Measurements from ENCODE around the gene CGGBP1.

The CGGBP1 gene

GRCh38 chr3:88058581-88059379, at the start of gene CGGBP1, which contains the start of gene ZNF654:
TSS of gene CGGBP1 (minus strand) at chr3:88059005. CDS start at chr3:88055976, 3,029 bp downstream.
TSS of gene ZNF654 (plus strand) at chr3:88059255. CDS start at chr3:88059320, 65 bp downstream.
- DNase-seq, result peak; percentile 93 to 97

GRCh38 chr3:88105325-88105724, 46.5 kb upstream of the CGGBP1 start:
- no peak for DNase-seq

GRCh38 chr3:88101142-88101541, 42.3 kb upstream of the CGGBP1 start:
- DNase-seq, result no peak

GRCh38 chr3:88093266-88093665, 34.5 kb upstream of the CGGBP1 start:
- DNase-seq, result no peak

GRCh38 chr3:88092270-88092669, 33.5 kb upstream of the CGGBP1 start:
- no peak for DNase-seq

GRCh38 chr3:88090681-88091080, 31.9 kb upstream of the CGGBP1 start:
- no peak for DNase-seq

- no peak for DNase-seq
These were observed 25.3 kb upstream of the CGGBP1 start for GRCh38 chr3:88084097-88084501.

GRCh38 chr3:88082854-88083253, 24.0 kb upstream of the CGGBP1 start:
- DNase-seq, result no peak

GRCh38 chr3:88078932-88079331, 20.1 kb upstream of the CGGBP1 start:
- no peak for DNase-seq

GRCh38 chr3:88076712-88077111, 17.9 kb upstream of the CGGBP1 start:
- no peak for DNase-seq

- DNase-seq, result no peak
These were observed 16.7 kb upstream of the CGGBP1 start for GRCh38 chr3:88075497-88075896.

GRCh38 chr3:88075072-88075471, 16.3 kb upstream of the CGGBP1 start:
- DNase-seq, result no peak

GRCh38 chr3:88061746-88062145, 2.9 kb upstream of the CGGBP1 start:
- no peak for DNase-seq

- DNase-seq, result peak in 1 of 2 experiments; percentile 42
These were observed 770 bp upstream of the CGGBP1 start for GRCh38 chr3:88059380-88060170.

- DNase-seq, result no peak
These were observed 562 bp downstream of the CGGBP1 start for GRCh38 chr3:88058306-88058580.

- no peak for DNase-seq
These were observed 1.0 kb downstream of the CGGBP1 start for GRCh38 chr3:88057630-88058305.

- DNase-seq, result no peak
These were observed 12.0 kb downstream of the CGGBP1 start for GRCh38 chr3:88046766-88047165.

- DNase-seq, result no peak
These were observed 14.4 kb downstream of the CGGBP1 start for GRCh38 chr3:88044411-88044810.

GRCh38 chr3:88041005-88041404, 17.8 kb downstream of the CGGBP1 start:
- DNase-seq, result no peak

- no peak for DNase-seq
These were observed 18.3 kb downstream of the CGGBP1 start for GRCh38 chr3:88040529-88040928.

GRCh38 chr3:88038566-88038965, 20.2 kb downstream of the CGGBP1 start:
- no peak for DNase-seq

GRCh38 chr3:88036221-88036620, 22.6 kb downstream of the CGGBP1 start:
- no peak for DNase-seq

- no peak for DNase-seq
These were observed 24.1 kb downstream of the CGGBP1 start for GRCh38 chr3:88034491-88035275.
